Stimulated activated CD8-positive, alpha-beta memory T cell treated with anti-CD3 and anti-CD28 coated beads, Interleukin-15, amount 100 ng/mL, for 4 hours (primary cell): ENCODE results near the gene PTGIS.

Source experiments
- DNase-seq, 2 donors: peaks; one replicate each; pipeline ENCODE4 v3.0.0-alpha.2; 2020; ENCODE audit warnings: low read depth in 2 of 2

The PTGIS gene

GRCh38 chr20:49595811-49596561 lies 28.0 kb upstream of the PTGIS start:
- DNase-seq = peak; percentile 47 to 68

- no peak for DNase-seq
Measured at GRCh38 chr20:49595346-49595745, 27.4 kb upstream of the PTGIS start.

GRCh38 chr20:49594931-49595315 lies 27.0 kb upstream of the PTGIS start:
- no peak for DNase-seq

- DNase-seq = peak; percentile 23 to 47
Measured at GRCh38 chr20:49594143-49594930, 26.4 kb upstream of the PTGIS start.

GRCh38 chr20:49593466-49594142 lies 25.7 kb upstream of the PTGIS start:
- DNase-seq = no peak

GRCh38 chr20:49592120-49592519 lies 24.2 kb upstream of the PTGIS start:
- no peak for DNase-seq

GRCh38 chr20:49591217-49591865 lies 23.4 kb upstream of the PTGIS start:
- DNase-seq = no peak

- DNase-seq = no peak
Measured at GRCh38 chr20:49590163-49591017, 22.5 kb upstream of the PTGIS start.

- DNase-seq = no peak
Measured at GRCh38 chr20:49589747-49590146, 21.8 kb upstream of the PTGIS start.

- no peak for DNase-seq
Measured at GRCh38 chr20:49587111-49587570, 19.2 kb upstream of the PTGIS start.

- no peak for DNase-seq
Measured at GRCh38 chr20:49585585-49586245, 17.8 kb upstream of the PTGIS start.

GRCh38 chr20:49584418-49585382 lies 16.8 kb upstream of the PTGIS start:
- DNase-seq = no peak

- no peak for DNase-seq
Measured at GRCh38 chr20:49583669-49584417, 15.9 kb upstream of the PTGIS start.

- DNase-seq = no peak
Measured at GRCh38 chr20:49583343-49583668, 15.4 kb upstream of the PTGIS start.

GRCh38 chr20:49582413-49583334 lies 14.7 kb upstream of the PTGIS start:
- DNase-seq = no peak

GRCh38 chr20:49581482-49581881 lies 13.5 kb upstream of the PTGIS start:
- no peak for DNase-seq

GRCh38 chr20:49580813-49581174 lies 12.9 kb upstream of the PTGIS start:
- DNase-seq = no peak
